Psoas muscle (tissue), 8 donors: ENCODE results near the gene ZSWIM6. TPM values are rescaled to one million over a fixed set of nuclear protein-coding genes. Genes with fewer than 3 reads are reported as not detected.

Source experiments
- ATAC-seq, 4 donors: fragments of 200-7000 bp; cut with Tn5 transposase; one replicate each; pipeline ENCODE4 v1.9.1; 2020; ENCODE audit warnings: moderate library complexity in 3 of 4, mild to moderate bottlenecking in 2 of 4
- DNase-seq, 2 donors: peaks; one replicate each; pipeline ENCODE4 v3.0.0-alpha.2; 2020
- H3K27ac ChIP-seq: fragments of 200-600 bp; one replicate; pipeline ENCODE4 v1.8.0; 2022
- H3K27me3 ChIP-seq, 3 donors: fragments of 200-600 bp in 1 of 3; one replicate each; pipeline versions ENCODE4 v1.6.1 to v1.8.0; 2013 to 2022; ENCODE audit warnings: low read length in 2 of 3, mild to moderate bottlenecking in 2 of 3, moderate library complexity in 1 of 3; ENCODE audit not compliant: insufficient read depth in 3 of 3
- H3K36me3 ChIP-seq, 2 donors: fragments of 200-600 bp in 1 of 2; one replicate each; pipeline versions ENCODE4 v1.6.1 to v1.8.0; 2013 to 2022; ENCODE audit warnings: low read depth in 1 of 2, mild to moderate bottlenecking in 1 of 2, moderate library complexity in 1 of 2; ENCODE audit not compliant: insufficient read depth in 1 of 2
- H3K4me1 ChIP-seq: fragments of 200-600 bp; one replicate; pipeline ENCODE4 v1.8.0; 2022
- H3K4me3 ChIP-seq: fragments of 200-600 bp; one replicate; pipeline ENCODE4 v1.8.0; 2022; ENCODE audit warnings: mild to moderate bottlenecking
- H3K9me3 ChIP-seq: fragments of 200-600 bp; one replicate; pipeline ENCODE4 v1.8.0; 2022
- WGBS, 3 donors: extraction: QIAGEN DNeasy Blood & Tissue Kit; methylation state at CpG; one replicate each; pipeline versions ENCODE4 v1.1.6 to v1.1.7; 2013; 5-methylcytosine and 5-hydroxymethylcytosine counted together
- intact Hi-C, 2 donors: fragments of 100-400 bp; cut with DNase I; formaldehyde crosslinking; loops; one replicate each; pipeline versions ENCODE4 v1.11.0 to v1.14.2; 2022
- polyA plus RNA-seq, 3 donors: library from polyadenylated mRNA; stranded (reverse); fragments of 200-250 nt; gene quantifications; one replicate each; pipeline ENCODE4 v1.2.3, GENCODE V29; 2013
- total RNA-seq, 4 donors: library from RNA; stranded (reverse); fragmentation: NEBNext Ultra II Directional in 2 of 4; extraction: Animal tissue kit (Norgen Biotek cat#: 25700) in 2 of 4; gene quantifications; one replicate each; pipeline versions ENCODE4 v1.2.1 to v1.2.4, GENCODE V29; 2021 to 2023
- TF ChIP-seq, protein P1 (sequence below): fragments of 200-600 bp; IDR thresholded peaks from one replicate; pipeline ENCODE4 v1.8.0; 2022; ENCODE audit warnings: antibody characterized with exemption
- donor health status: healthy with polysubstance abuse.
- donor health status: DM: no; HTN: no; CAD: no; lungs with moderate emphysema.
- donor health status: Bipolar disorder and iron deficiency.
- donor health status: healthy.
- donor health status: DM: yes; HTN: yes; CAD: no.
- donor health status: DM: no; HTN: no; CAD: no.
- donor health status: DM: no; HTN: no; CAD: no.
- donor health status: DM: yes; HTN: yes; CAD: no.

Gene ZSWIM6
- total and polyA plus RNA-seq, 7 donors: 1.4 to 6.3 (median 4.0) TPM

DNA sequence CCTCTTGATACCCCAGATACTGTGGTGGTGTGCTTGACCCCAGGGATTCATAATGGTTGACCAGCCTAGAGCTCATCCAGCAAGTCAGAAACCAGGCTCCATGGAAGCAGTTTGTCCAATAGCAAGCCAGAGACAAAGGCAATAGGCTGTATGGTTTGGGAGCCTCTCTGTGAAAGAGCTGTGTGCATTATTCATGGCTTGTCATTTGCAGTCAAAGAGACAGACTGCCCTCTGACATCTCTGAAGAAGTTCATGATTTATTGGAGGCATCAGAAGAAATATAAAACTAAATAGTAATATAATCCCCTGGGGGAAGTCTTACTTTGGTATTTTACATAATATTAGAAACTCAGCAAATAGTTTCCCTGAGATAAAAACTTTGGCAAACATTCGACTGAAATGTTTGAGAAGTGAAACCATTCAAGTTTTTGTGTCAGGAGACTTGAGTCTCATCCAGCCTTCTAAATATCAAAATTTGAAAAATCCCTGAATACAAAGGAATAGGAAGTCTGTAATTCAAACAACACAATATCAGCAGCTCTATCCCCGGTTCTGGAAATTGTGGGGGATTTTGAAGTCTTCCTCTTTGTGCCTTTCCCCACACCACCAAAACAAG, 250.3 kb downstream of the ZSWIM6 start:
- no peak for ATAC-seq
- 18 to 28% (median 20%) methylated on average over 2 of the region's 2 CpGs for WGBS, 3 donors
- no peak overlapping the region for H3K27ac ChIP-seq

DNA sequence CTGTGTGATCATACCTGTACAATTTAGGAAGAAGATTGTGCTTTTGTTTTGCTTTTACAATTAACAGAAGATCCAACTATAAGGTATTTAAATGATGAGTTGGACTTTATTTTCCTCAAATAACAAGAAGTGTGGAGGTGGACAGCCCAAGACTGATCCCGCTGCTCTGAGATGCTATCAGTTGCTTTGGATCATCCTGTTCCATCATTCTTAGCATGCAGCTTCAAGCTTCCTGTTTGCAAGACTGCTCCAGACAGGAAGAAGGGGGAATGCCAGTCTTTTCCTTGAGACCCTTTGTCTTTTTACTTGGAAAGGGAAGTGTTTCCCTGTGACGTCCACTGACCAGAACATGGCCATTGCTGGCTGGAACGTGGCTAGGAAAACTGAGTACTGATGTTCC, 250.8 kb downstream of the ZSWIM6 start:
- H3K4me1 ChIP-seq: no peaks in the 10 kb centered on the region
- H3K36me3 ChIP-seq: no peaks in the 10 kb centered on the region
- ATAC-seq (no peak), DNase-seq (no peak)
- H3K27me3 ChIP-seq: no peaks in the 10 kb centered on the region
- no peak overlapping the region for H3K27ac ChIP-seq
- H3K4me3 ChIP-seq: no peak overlapping the region
- TF ChIP-seq, protein P1, sequence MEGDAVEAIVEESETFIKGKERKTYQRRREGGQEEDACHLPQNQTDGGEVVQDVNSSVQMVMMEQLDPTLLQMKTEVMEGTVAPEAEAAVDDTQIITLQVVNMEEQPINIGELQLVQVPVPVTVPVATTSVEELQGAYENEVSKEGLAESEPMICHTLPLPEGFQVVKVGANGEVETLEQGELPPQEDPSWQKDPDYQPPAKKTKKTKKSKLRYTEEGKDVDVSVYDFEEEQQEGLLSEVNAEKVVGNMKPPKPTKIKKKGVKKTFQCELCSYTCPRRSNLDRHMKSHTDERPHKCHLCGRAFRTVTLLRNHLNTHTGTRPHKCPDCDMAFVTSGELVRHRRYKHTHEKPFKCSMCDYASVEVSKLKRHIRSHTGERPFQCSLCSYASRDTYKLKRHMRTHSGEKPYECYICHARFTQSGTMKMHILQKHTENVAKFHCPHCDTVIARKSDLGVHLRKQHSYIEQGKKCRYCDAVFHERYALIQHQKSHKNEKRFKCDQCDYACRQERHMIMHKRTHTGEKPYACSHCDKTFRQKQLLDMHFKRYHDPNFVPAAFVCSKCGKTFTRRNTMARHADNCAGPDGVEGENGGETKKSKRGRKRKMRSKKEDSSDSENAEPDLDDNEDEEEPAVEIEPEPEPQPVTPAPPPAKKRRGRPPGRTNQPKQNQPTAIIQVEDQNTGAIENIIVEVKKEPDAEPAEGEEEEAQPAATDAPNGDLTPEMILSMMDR: no peak
- intact Hi-C loops: no loop called here
- 68 to 72% (median 71%) methylated on average over 3 of the region's 3 CpGs for WGBS, 3 donors
- H3K9me3 ChIP-seq: no peaks in the 10 kb centered on the region

More for the DNA sequence above, 250.3 kb downstream of the ZSWIM6 start:
- Histone ChIP-seq H3K36me3 (no peaks in the 10 kb centered on the region), H3K4me3 (no peak overlapping the region), H3K27me3 (no peaks in the 10 kb centered on the region), H3K9me3 (no peaks in the 10 kb centered on the region), H3K4me1 (no peaks in the 10 kb centered on the region)
- no peak for DNase-seq
- intact Hi-C loops: no loop called here
- TF ChIP-seq, protein P1: no peak

DNA sequence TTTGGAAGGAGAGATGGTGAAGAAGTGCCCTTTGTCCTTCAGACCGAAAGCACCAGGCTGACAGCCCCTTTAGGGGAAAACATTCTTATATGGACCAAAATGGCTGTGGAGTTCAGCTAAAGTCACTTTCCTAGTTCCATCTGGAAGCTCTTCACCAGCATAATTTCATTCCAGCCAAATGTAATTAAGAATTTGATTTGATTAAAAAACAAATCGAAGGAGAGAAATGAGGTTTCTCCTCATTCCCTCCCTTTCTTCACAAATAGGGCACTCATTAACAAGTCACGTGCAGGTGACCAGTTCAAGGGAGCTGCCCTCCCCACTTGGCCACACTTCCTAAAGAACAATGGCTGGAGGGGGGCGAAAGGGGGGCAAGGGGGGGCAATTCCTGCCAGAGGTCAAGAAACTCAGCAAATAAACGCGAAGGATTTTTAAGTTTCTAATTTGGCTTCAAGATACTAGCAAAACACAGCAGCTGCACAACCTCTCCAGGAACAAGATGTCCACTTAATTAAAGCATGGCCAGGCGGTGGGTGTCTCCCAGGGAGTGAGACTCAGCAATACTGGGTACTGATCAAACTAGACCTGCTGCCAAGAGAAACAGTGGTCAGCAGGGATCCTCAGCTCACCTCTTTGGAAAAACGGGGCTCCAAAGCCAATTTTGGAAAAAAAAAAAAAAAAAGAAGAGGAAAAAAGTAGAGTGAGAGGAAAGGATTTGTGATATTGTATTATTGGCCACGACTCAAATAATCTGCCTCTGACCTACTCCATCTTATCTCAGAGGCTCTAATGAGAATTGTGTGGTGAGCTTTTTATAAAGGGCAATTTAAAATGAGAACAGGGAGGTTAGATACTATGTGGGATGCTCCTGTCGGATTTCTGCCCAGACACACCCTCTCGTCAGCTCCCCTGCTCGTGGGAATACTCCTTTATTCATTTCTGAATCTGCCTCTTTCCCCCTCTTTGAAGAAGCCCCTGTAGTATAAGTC, 254.3 kb downstream of the ZSWIM6 start:
- Histone ChIP-seq H3K27ac (no peak overlapping the region), H3K4me3 (no peak overlapping the region), H3K36me3 (no peaks in the 10 kb centered on the region), H3K9me3 (no peaks in the 10 kb centered on the region), H3K27me3 (no peaks in the 10 kb centered on the region), H3K4me1 (no peaks in the 10 kb centered on the region)
- DNase-seq (no peak), ATAC-seq (no peak)
- 37 to 42% (median 41%) methylated on average over 12 of the region's 12 CpGs for WGBS, 3 donors
- TF ChIP-seq, protein P1: no peak
- intact Hi-C loops: no loop called here

DNA sequence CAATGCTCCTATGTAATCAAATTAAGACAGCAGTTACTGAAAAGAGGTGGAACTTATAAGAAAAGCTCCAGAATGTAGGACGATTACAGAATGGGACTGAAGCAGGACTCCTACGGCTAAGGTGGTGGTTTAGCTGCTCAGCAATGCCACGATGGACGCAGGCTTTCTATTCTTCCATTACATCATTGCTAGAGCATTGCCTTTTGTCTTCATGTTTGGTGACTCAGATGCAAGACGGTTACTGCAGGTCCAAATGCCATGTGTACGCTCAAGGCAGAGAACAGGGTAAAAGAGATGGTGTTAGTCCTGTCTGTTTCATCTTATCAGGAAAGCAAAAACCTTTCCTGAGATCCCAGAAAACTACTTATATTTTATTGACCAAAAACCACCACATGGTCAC, 255.1 kb downstream of the ZSWIM6 start:
- Histone ChIP-seq H3K9me3 (no peaks in the 10 kb centered on the region), H3K4me1 (no peaks in the 10 kb centered on the region), H3K4me3 (no peak overlapping the region), H3K27me3 (no peaks in the 10 kb centered on the region), H3K27ac (no peak overlapping the region), H3K36me3 (no peaks in the 10 kb centered on the region)
- 64 to 73% (median 66%) methylated on average over 6 of the region's 6 CpGs for WGBS, 3 donors
- DNase-seq: no peak
- TF ChIP-seq, protein P1: no peak
- no peak for ATAC-seq
- intact Hi-C loops: no loop called here
